ENCODE measurements around the gene CCDC194.

CCDC194 gene

GRCh38 chr19:17393914-17394313 is at the start of gene CCDC194:
CCDC194 (minus strand) TSS chr19:17394196; CDS start chr19:17394158, 38 bp downstream.
- H3K9me3 ChIP-seq (ENCODE audit: low read length) = peaks cover under 1% of the 10 kb centered on the region
- H3K4me1 ChIP-seq (ENCODE audit: insufficient read depth, low read length) = peaks cover 8% of the 10 kb centered on the region
- no peaks in the 10 kb centered on the region for H3K36me3 ChIP-seq (ENCODE audit: insufficient read depth, low read length)
- H3K4me3 ChIP-seq (ENCODE audit: low read length) = no peak within 1 kb of the TSS
- no peaks in the 10 kb centered on the region for H3K27me3 ChIP-seq (ENCODE audit: insufficient read depth, low read length)
- H2AFZ ChIP-seq (ENCODE audit: low read depth, low read length) = no peak within 1 kb of the TSS

- Histone ChIP-seq H3K4me3 (ENCODE audit: low read length) (no peak overlapping the region), H3K4me1 (ENCODE audit: insufficient read depth, low read length) (peaks cover 4% of the 10 kb centered on the region), H3K27me3 (ENCODE audit: insufficient read depth, low read length) (no peaks in the 10 kb centered on the region), H2AFZ (ENCODE audit: low read depth, low read length) (no peak overlapping the region), H3K36me3 (ENCODE audit: insufficient read depth, low read length) (no peaks in the 10 kb centered on the region), H3K9me3 (ENCODE audit: low read length) (no peaks in the 10 kb centered on the region)
These were observed 47.4 kb upstream of the CCDC194 start for GRCh38 chr19:17441241-17442021.

GRCh38 chr19:17436874-17437267 is 42.9 kb upstream of the CCDC194 start:
- Histone ChIP-seq H3K4me1 (ENCODE audit: insufficient read depth, low read length) (peaks cover 4% of the 10 kb centered on the region), H3K36me3 (ENCODE audit: insufficient read depth, low read length) (peaks cover 4% of the 10 kb centered on the region), H2AFZ (ENCODE audit: low read depth, low read length) (no peak overlapping the region), H3K4me3 (ENCODE audit: low read length) (no peak overlapping the region), H3K9me3 (ENCODE audit: low read length) (no peaks in the 10 kb centered on the region), H3K27me3 (ENCODE audit: insufficient read depth, low read length) (no peaks in the 10 kb centered on the region)

GRCh38 chr19:17436094-17436873 is 42.3 kb upstream of the CCDC194 start:
- Histone ChIP-seq H3K9me3 (ENCODE audit: low read length) (no peaks in the 10 kb centered on the region), H3K4me1 (ENCODE audit: insufficient read depth, low read length) (no peaks in the 10 kb centered on the region)

GRCh38 chr19:17435218-17435617 is 41.2 kb upstream of the CCDC194 start:
- H2AFZ ChIP-seq (ENCODE audit: low read depth, low read length) = no peak overlapping the region

More at GRCh38 chr19:17436094-17436873, 42.3 kb upstream of the CCDC194 start:
- Histone ChIP-seq H3K27me3 (ENCODE audit: insufficient read depth, low read length) (no peaks in the 10 kb centered on the region), H3K4me3 (ENCODE audit: low read length) (no peak overlapping the region), H2AFZ (ENCODE audit: low read depth, low read length) (no peak overlapping the region), H3K36me3 (ENCODE audit: insufficient read depth, low read length) (peaks cover 4% of the 10 kb centered on the region)

GRCh38 chr19:17431417-17431816 is 37.4 kb upstream of the CCDC194 start:
- peaks cover 4% of the 10 kb centered on the region for H3K36me3 ChIP-seq (ENCODE audit: insufficient read depth, low read length)
- no peaks in the 10 kb centered on the region for H3K27me3 ChIP-seq (ENCODE audit: insufficient read depth, low read length)
- H2AFZ ChIP-seq (ENCODE audit: low read depth, low read length) = no peak overlapping the region
- H3K4me1 ChIP-seq (ENCODE audit: insufficient read depth, low read length) = no peaks in the 10 kb centered on the region
- no peaks in the 10 kb centered on the region for H3K9me3 ChIP-seq (ENCODE audit: low read length)
- no peak overlapping the region for H3K4me3 ChIP-seq (ENCODE audit: low read length)

More at GRCh38 chr19:17435218-17435617, 41.2 kb upstream of the CCDC194 start:
- H3K36me3 ChIP-seq (ENCODE audit: insufficient read depth, low read length) = peaks cover 4% of the 10 kb centered on the region
- H3K4me1 ChIP-seq (ENCODE audit: insufficient read depth, low read length) = no peaks in the 10 kb centered on the region
- no peaks in the 10 kb centered on the region for H3K9me3 ChIP-seq (ENCODE audit: low read length)
- no peaks in the 10 kb centered on the region for H3K27me3 ChIP-seq (ENCODE audit: insufficient read depth, low read length)
- no peak overlapping the region for H3K4me3 ChIP-seq (ENCODE audit: low read length)

- no peaks in the 10 kb centered on the region for H3K27me3 ChIP-seq (ENCODE audit: insufficient read depth, low read length)
- peaks cover 5% of the 10 kb centered on the region for H3K4me1 ChIP-seq (ENCODE audit: insufficient read depth, low read length)
- H3K36me3 ChIP-seq (ENCODE audit: insufficient read depth, low read length) = no peaks in the 10 kb centered on the region
- H2AFZ ChIP-seq (ENCODE audit: low read depth, low read length) = no peak overlapping the region
- H3K4me3 ChIP-seq (ENCODE audit: low read length) = no peak overlapping the region
- no peaks in the 10 kb centered on the region for H3K9me3 ChIP-seq (ENCODE audit: low read length)
These were observed 35.7 kb upstream of the CCDC194 start for GRCh38 chr19:17429641-17430113.

- H3K4me3 ChIP-seq (ENCODE audit: low read length) = no peak overlapping the region
- H3K4me1 ChIP-seq (ENCODE audit: insufficient read depth, low read length) = peaks cover 7% of the 10 kb centered on the region
- H2AFZ ChIP-seq (ENCODE audit: low read depth, low read length) = no peak overlapping the region
- H3K27me3 ChIP-seq (ENCODE audit: insufficient read depth, low read length) = no peaks in the 10 kb centered on the region
- H3K9me3 ChIP-seq (ENCODE audit: low read length) = no peaks in the 10 kb centered on the region
- H3K36me3 ChIP-seq (ENCODE audit: insufficient read depth, low read length) = peaks cover 3% of the 10 kb centered on the region
These were observed 30.9 kb upstream of the CCDC194 start for GRCh38 chr19:17424743-17425365.

GRCh38 chr19:17423429-17424208 is 29.6 kb upstream of the CCDC194 start:
- no peaks in the 10 kb centered on the region for H3K9me3 ChIP-seq (ENCODE audit: low read length)
- H3K36me3 ChIP-seq (ENCODE audit: insufficient read depth, low read length) = peaks cover 3% of the 10 kb centered on the region
- no peaks in the 10 kb centered on the region for H3K27me3 ChIP-seq (ENCODE audit: insufficient read depth, low read length)
- H2AFZ ChIP-seq (ENCODE audit: low read depth, low read length) = no peak overlapping the region
- peaks cover 12% of the 10 kb centered on the region for H3K4me1 ChIP-seq (ENCODE audit: insufficient read depth, low read length)
- H3K4me3 ChIP-seq (ENCODE audit: low read length) = no peak overlapping the region

- Histone ChIP-seq H3K4me3 (ENCODE audit: low read length) (no peak overlapping the region), H3K4me1 (ENCODE audit: insufficient read depth, low read length) (peaks cover 12% of the 10 kb centered on the region), H3K36me3 (ENCODE audit: insufficient read depth, low read length) (peaks cover 3% of the 10 kb centered on the region), H2AFZ (ENCODE audit: low read depth, low read length) (no peak overlapping the region), H3K27me3 (ENCODE audit: insufficient read depth, low read length) (no peaks in the 10 kb centered on the region), H3K9me3 (ENCODE audit: low read length) (no peaks in the 10 kb centered on the region)
These were observed 27.9 kb upstream of the CCDC194 start for GRCh38 chr19:17421942-17422341.

GRCh38 chr19:17420475-17420924 is 26.5 kb upstream of the CCDC194 start:
- no peaks in the 10 kb centered on the region for H3K9me3 ChIP-seq (ENCODE audit: low read length)
- H3K4me1 ChIP-seq (ENCODE audit: insufficient read depth, low read length) = peaks cover 12% of the 10 kb centered on the region
- peak overlapping the region; percentile 73 for H3K4me3 ChIP-seq (ENCODE audit: low read length)
- peaks cover 3% of the 10 kb centered on the region for H3K36me3 ChIP-seq (ENCODE audit: insufficient read depth, low read length)
- no peaks in the 10 kb centered on the region for H3K27me3 ChIP-seq (ENCODE audit: insufficient read depth, low read length)
- H2AFZ ChIP-seq (ENCODE audit: low read depth, low read length) = peak overlapping the region; percentile 96
